OCI-M2 (cell line): Measurements from ENCODE around the gene RASGRP1.

ENCODE experiments used
- DNase-seq: peaks from one replicate; lab custom pipeline; 2025; ENCODE audit not compliant: unreplicated experiment; lab: John Stamatoyannopoulos, UW

The RASGRP1 gene

GRCh38 chr15:38508647-38509046 lies 56.0 kb downstream of the RASGRP1 start:
- no peak for DNase-seq

DNA sequence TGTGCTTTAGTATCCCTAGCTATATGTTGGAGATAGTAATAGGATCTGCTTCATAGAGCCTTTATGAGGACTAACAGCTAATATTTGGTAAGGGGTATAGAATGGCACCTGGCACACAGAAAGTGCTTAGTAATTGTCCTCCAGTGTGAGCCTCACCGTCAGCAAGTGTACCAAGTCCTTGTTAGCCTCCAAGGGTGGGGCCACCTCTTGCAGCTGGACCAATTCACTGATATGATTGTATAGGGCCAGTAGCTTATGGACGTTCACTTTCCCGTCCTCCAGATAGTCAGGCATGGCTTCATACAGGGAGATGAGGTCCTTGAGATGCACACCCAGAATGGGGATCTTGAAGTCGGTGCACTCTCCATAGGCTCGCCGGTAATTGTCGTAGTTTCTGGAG lies 57.0 kb downstream of the RASGRP1 start:
- no peak for DNase-seq

DNA sequence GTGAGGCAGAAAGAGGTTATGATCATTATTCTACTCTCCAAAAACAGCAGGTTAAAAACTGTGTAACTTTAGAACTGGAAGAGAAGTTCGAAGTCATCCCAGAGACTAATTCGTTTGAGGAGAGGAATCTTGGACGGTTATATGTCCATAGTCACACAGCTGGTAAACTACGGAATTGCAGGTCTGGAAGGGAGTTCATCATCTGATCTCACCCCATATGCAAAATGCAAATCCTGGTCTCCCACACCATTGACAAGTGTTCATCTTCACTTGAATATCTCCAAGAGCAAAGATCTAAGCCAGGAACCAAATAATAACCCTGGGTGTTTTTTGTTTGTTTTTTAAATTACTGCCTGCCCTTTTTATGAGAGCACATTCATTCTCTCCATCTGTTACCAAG lies 57.6 kb downstream of the RASGRP1 start:
- DNase-seq, result no peak

- no peak for DNase-seq
These were observed 59.7 kb downstream of the RASGRP1 start for GRCh38 chr15:38504680-38505467.

DNA sequence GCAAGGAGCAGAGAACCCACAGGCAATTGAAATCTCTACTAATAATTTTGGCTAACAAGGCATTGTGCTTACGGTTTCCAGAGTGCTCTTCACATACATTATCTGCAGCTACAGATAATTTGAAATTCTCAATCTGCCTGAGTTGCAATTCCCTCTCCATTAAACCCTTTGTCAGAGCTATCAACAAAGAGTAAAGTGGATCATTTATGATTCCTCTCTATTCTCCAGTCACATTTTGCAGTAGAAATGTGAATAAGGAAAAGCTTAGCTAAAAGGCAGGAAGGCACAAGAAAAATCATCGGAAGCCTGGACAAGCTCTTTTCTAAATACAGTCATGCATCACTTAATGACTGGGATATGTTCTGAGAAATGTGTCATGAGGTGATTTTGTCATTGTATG lies 61.1 kb downstream of the RASGRP1 start:
- no peak for DNase-seq

GRCh38 chr15:38499651-38500050 lies 65.0 kb downstream of the RASGRP1 start:
- no peak for DNase-seq

- no peak for DNase-seq
These were observed 68.5 kb downstream of the RASGRP1 start for GRCh38 chr15:38496151-38496550.

DNA sequence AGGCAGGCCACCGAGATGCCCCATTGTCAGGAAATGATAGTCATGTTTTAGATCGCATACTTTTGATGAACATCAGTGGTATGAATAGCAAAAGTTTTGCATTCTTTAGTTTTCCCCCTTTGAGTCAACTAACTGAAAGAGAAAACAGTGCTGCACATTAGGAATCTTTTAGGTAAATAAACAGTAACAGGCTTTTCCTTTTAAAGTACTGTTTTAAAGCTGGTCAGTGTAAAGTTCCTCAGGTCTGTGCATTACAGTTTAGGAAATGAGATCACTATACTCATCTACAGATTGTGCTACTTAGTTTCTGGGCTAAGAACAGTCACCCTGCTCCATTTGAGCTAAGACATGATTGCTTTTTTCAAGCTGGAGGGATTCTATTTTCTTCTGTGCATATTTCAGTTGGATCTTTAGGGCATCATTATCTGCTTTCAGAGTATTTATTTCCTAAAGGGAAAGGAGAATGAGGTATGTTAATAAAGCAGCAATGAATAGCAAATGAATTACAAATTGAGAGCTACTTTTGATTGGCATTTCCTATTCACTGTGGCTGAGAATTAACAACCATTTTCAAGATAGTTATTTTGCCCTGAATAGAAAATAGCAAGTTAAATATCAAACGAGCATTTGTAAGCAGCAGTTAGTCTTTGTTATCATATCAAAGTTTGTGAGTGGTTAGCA lies 74.2 kb downstream of the RASGRP1 start:
- no peak for DNase-seq

DNA sequence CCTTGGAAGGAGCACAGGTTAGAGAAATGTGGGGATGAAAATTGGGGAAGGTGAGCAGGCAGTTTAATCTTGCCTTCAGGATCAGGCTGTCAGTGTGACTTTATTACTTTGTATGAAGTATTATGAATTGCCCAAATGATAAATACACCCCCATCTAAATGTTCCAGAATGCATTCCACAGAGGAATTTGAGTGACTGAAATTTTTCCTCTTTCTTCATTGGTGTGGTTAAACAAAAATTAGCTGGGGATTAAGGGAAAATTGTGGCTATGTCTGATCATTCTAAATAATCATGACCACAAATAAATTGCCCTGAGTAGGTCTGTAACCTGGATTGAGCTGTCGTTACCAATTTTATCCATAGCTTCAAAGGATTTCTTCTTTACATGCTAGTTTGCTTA lies 77.2 kb downstream of the RASGRP1 start:
- no peak for DNase-seq

GRCh38 chr15:38486936-38487335 lies 77.7 kb downstream of the RASGRP1 start:
- no peak for DNase-seq

DNA sequence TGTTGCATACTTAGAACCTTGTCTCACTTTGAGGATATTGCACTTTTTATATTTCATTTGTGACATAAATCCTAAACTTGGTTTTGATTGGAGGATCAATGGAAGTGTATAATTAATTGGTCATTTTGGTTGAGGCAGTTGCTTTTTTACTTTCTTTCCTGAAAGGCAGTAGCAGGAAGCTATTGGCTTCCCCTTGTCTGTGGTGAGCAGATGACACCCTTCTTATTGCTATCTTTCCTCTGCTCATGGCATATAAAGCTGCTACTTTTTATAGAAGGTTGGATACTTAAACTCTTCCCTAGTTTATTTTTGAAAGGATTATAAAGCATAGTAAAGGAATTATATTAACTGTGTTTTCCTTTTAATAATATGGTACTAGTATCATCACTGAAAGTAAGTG lies 82.0 kb downstream of the RASGRP1 start:
- no peak for DNase-seq

DNA sequence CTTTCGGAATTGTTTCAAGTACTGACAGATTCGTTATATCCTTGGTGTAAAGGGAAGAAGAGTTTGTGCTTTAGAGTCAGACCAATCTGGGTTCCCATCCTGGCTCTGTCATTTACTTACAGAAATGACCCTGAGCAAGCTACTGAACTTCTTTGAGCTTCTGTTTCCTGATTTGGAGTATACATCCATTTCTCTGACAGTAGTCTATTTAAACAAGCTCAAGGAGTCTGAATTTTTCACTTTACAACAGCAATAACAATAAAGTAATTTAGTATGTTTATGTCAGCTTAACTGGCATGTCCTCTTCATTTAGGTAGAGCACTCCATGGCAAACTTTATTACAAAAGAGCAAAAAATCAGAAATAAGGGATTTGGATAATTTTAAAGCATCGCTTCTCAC lies 82.9 kb downstream of the RASGRP1 start:
- no peak for DNase-seq

- no peak for DNase-seq
These were observed 83.5 kb downstream of the RASGRP1 start for GRCh38 chr15:38481113-38481512.

- DNase-seq, result no peak
These were observed 84.9 kb downstream of the RASGRP1 start for GRCh38 chr15:38479756-38480155.

GRCh38 chr15:38479266-38479665 lies 85.3 kb downstream of the RASGRP1 start:
- no peak for DNase-seq

- DNase-seq, result no peak
These were observed 87.0 kb downstream of the RASGRP1 start for GRCh38 chr15:38477637-38478036.

DNA sequence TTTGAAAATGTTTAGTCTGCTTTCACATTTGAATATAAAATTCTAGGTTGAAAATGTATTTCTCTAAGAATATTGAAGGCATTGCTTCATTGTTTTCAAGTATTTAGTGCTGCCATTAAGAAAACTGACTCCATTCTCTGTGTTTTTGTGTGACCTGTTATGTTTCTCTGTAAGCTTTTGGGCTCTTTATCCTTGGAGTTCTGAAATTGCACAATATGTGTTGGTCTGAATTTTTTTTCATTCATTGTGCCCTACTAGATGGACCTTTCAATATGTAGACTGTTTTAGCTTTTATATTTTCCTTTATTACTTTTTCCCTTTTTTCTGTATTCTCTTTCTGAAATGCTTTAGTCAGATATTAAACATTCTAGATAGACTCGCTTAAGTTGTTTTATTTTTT lies 88.5 kb downstream of the RASGRP1 start:
- no peak for DNase-seq

DNA sequence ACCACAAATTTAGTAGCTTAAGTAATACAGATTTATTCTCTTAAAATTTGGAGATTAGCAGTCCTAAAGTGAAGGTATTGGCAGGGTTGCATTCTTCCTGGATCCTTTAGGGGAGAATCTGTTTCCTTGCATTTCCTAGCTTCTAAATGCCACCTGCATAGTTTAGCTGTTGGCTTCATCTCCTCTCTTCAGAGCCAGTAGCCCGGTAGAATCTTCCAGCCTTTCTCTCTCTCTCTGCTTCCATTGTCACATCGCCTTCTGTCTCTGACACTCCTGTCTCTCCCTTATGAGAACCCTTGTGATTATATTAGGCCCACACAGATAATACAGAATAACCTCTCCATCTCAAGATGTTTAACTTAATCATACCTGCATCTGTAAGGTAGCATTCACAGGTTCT lies 89.3 kb downstream of the RASGRP1 start:
- no peak for DNase-seq

GRCh38 chr15:38474155-38474757 lies 90.4 kb downstream of the RASGRP1 start:
- no peak for DNase-seq

DNA sequence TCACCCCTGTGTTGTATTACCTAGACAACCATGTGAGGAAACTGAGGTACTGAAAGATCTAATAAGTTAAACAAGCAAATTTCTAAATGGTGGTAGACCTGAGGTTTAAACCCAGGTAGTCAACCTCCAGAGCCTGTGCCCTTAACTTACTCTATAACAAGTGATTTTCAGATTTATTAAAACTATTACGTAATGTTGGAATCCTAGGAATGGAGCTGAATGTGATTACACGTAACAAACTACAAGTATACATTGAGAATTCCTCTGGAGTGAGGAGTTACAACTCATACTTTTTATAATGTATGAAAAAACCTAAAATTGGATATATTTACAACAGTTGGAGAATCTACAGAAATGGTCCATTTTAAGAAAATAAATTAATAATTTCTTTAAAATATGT lies 92.6 kb downstream of the RASGRP1 start:
- no peak for DNase-seq

- no peak for DNase-seq
These were observed 93.8 kb downstream of the RASGRP1 start for GRCh38 chr15:38470816-38471215.

DNA sequence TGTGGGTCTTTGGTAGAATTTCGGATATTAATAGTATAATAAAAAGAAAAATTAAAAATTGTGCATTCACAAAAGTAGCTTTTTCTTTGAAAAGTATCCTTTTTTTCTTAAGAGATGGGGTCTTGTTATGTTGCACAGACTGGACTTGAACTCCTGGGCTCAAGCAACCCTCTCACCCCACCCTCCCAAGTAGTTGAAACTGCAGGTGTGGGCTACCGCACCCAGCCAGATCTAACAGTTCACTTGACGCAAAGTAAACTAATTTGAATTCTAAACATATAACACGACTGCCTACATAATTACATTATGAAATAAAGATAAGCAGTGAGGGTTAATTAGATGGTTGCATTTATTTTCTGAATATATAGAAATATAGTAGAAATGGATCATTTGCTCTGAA lies 99.9 kb downstream of the RASGRP1 start:
- DNase-seq, result no peak
